Endothelial cell of umbilical vein (primary cell): ENCODE data around the gene NACAD. TPM values are rescaled to one million over a fixed set of nuclear protein-coding genes. Genes with fewer than 3 reads are reported as not detected.

Experiments used
- BruUV-seq: library from RNA; stranded (reverse); fragments of 400-500 nt; replicated peaks from 2 replicates; lab custom pipeline; 2021; lab: Mats Ljungman, UMichigan
- CTCF ChIA-PET: fragments of 300-600, 350-600 bp; sonication (Branson Sonifier 250); formaldehyde crosslinking; loops from one replicate; lab custom pipeline; 2021; ENCODE audit warnings: antibody characterized with exemption, inconsistent platforms; lab: Charles Lee
- POLR2A ChIA-PET: fragments of 300-600, 350-600 bp; sonication (Branson Sonifier 250); formaldehyde crosslinking; loops from one replicate; lab custom pipeline; 2021; ENCODE audit warnings: antibody characterized with exemption, inconsistent platforms; lab: Charles Lee
- DNase-seq: peaks from one replicate; pipeline ENCODE4 v3.0.0-alpha.2; 2011; ENCODE audit warnings: low read depth, low spot score
- FAIRE-seq: peaks from 2 replicates; lab custom pipeline; 2011; peaks lifted over from hg19 to GRCh38; lab: Jason Lieb, UNC
- H2AFZ ChIP-seq: 2 replicates; pipeline ENCODE4 v1.6.0; 2012; ENCODE audit warnings: low read depth, low read length, control low read depth, inconsistent platforms
- H3K27ac ChIP-seq: 2 replicates; pipeline ENCODE4 v1.5.1; 2011; ENCODE audit warnings: low read depth, mild to moderate bottlenecking, control low read depth, low read length, moderate library complexity; ENCODE audit not compliant: insufficient read depth
- H3K27me3 ChIP-seq, 2 experiments: 2 replicates each; pipeline versions ENCODE4 v1.6.0 to v1.6.1; 2011; ENCODE audit warnings: low read length in 2 of 2, mixed read lengths in 1 of 2; ENCODE audit not compliant: control insufficient read depth in 2 of 2, insufficient read depth in 2 of 2
- H3K36me3 ChIP-seq, 2 experiments: 2 replicates in 1 of 2; 3 replicates in 1 of 2; pipeline ENCODE4 v1.5.1; 2011; ENCODE audit warnings: low read length in 2 of 2, mild to moderate bottlenecking in 1 of 2, moderate library complexity in 1 of 2; ENCODE audit not compliant: control insufficient read depth in 2 of 2, insufficient read depth in 2 of 2; ENCODE audit errors: extremely low read depth in 1 of 2
- H3K4me1 ChIP-seq: 3 replicates; pipeline ENCODE4 v1.5.1; 2011; ENCODE audit warnings: mild to moderate bottlenecking, low read length; ENCODE audit not compliant: control insufficient read depth, insufficient read depth; ENCODE audit errors: extremely low read depth
- H3K4me2 ChIP-seq: 2 replicates; pipeline ENCODE4 v1.6.1; 2011; ENCODE audit warnings: low read length, control low read depth, mixed read lengths; ENCODE audit not compliant: insufficient read depth
- H3K4me3 ChIP-seq, 3 experiments: fragments of 200-600 bp in 1 of 3; sonication (generic), shearing (Covaris generic) in 1 of 3; replicated peaks in 1 of 3; 2 replicates each; pipeline ENCODE4 v1.5.1; 2011 to 2016; ENCODE audit warnings: control low read depth in 3 of 3, low read length in 3 of 3, mild to moderate bottlenecking in 2 of 3, inconsistent platforms in 1 of 3, low read depth in 1 of 3, moderate library complexity in 1 of 3; ENCODE audit not compliant: insufficient read depth in 1 of 3
- H3K79me2 ChIP-seq: 2 replicates; pipeline ENCODE4 v1.6.0; 2012; ENCODE audit warnings: low read length, inconsistent platforms; ENCODE audit not compliant: control insufficient read depth, insufficient read depth
- H3K9ac ChIP-seq: replicated peaks from 2 replicates; pipeline ENCODE3; 2011; ENCODE audit warnings: low read length, control low read depth; ENCODE audit not compliant: insufficient read depth; ENCODE audit errors: extremely low read depth
- H3K9me1 ChIP-seq: replicated peaks from 3 replicates; pipeline ENCODE4 v1.6.0; 2011; ENCODE audit warnings: mild to moderate bottlenecking, low read length; ENCODE audit not compliant: control insufficient read depth, insufficient read depth; ENCODE audit errors: extremely low read depth
- H3K9me3 ChIP-seq: replicated peaks from 2 replicates; pipeline ENCODE4 v1.5.1; 2012; ENCODE audit warnings: low read length, inconsistent platforms; ENCODE audit not compliant: control insufficient read depth, insufficient read depth
- H4K20me1 ChIP-seq: replicated peaks from 2 replicates; pipeline ENCODE3; 2011; ENCODE audit warnings: mild to moderate bottlenecking, low read length; ENCODE audit not compliant: control insufficient read depth, insufficient read depth; ENCODE audit errors: extremely low read depth
- CTCF ChIP-seq, 2 donors: IDR thresholded peaks; 1 replicate in 1 of 2; 2 replicates in 1 of 2; pipeline ENCODE4 v1.5.1; 2011; ENCODE audit warnings: low read length in 2 of 2, mild to moderate bottlenecking in 2 of 2, moderate library complexity in 2 of 2, control low read depth in 1 of 2, inconsistent platforms in 1 of 2, low read depth in 1 of 2; ENCODE audit not compliant: insufficient read depth in 1 of 2; ENCODE audit errors: extremely low read depth in 1 of 2
- EZH2 ChIP-seq: IDR thresholded peaks from 2 replicates; pipeline ENCODE4 v1.6.1; 2012; ENCODE audit warnings: borderline replicate concordance, low read depth, mild to moderate bottlenecking, moderate library complexity, low read length, inconsistent platforms; ENCODE audit not compliant: severe bottlenecking
- FOS ChIP-seq: IDR thresholded peaks from 2 replicates; pipeline ENCODE4 v1.6.1; 2011; ENCODE audit warnings: mild to moderate bottlenecking, low read length, moderate library complexity, borderline replicate concordance; ENCODE audit not compliant: insufficient read depth
- GATA2 ChIP-seq: IDR thresholded peaks from 2 replicates; pipeline ENCODE4 v1.7.0; 2011; ENCODE audit warnings: low read depth, mild to moderate bottlenecking, moderate library complexity, mixed read lengths, low read length; ENCODE audit not compliant: insufficient read length, insufficient read depth
- JUN ChIP-seq: IDR thresholded peaks from 2 replicates; pipeline ENCODE4 v1.6.1; 2011; ENCODE audit warnings: borderline replicate concordance, low read depth; ENCODE audit not compliant: insufficient read length, insufficient read depth
- MYC ChIP-seq: IDR thresholded peaks from one replicate; pipeline ENCODE4 v1.6.1; 2011; ENCODE audit warnings: mild to moderate bottlenecking, low read depth, low read length
- POLR2A ChIP-seq: IDR thresholded peaks from 2 replicates; pipeline ENCODE4 v1.6.1; 2012; ENCODE audit warnings: low read depth, mild to moderate bottlenecking, control low read depth, low read length
- POLR2AphosphoS5 ChIP-seq: IDR thresholded peaks from 2 replicates; pipeline ENCODE4 v1.6.1; 2012; ENCODE audit warnings: low read depth, mild to moderate bottlenecking, control low read depth, low read length, moderate library complexity; ENCODE audit not compliant: insufficient read depth
- dilution Hi-C: fragments of 300-500 bp; cut with MboI; formaldehyde crosslinking; loops from one replicate; pipeline ENCODE4 v1.15.0; 2019; ENCODE audit warnings: low sequenced_read_pairs; ENCODE audit not compliant: extremely low pct_ligation_motif_present
- intact Hi-C: fragments of 100-400 bp; cut with micrococcal nuclease; formaldehyde crosslinking; loops from one replicate; pipeline ENCODE4 v1.10.0; 2022
- polyA plus RNA-seq, 4 experiments: library from polyadenylated mRNA; depleted of rRNA in 3 of 4; stranded (reverse) in 3 of 4; unstranded in 1 of 4; fragments of >200 nt; gene quantifications; 2 replicates each; pipeline versions ENCODE4 v1.2.1 to v1.2.3, GENCODE V29; 2011 to 2012; ENCODE audit warnings: missing spikeins in 1 of 4
- total RNA-seq: library from RNA; stranded (reverse); gene quantifications from 2 replicates; pipeline ENCODE4 v1.2.3, GENCODE V29; 2021
- TF ChIP-seq, protein P1 (sequence below): IDR thresholded peaks from 2 replicates; pipeline ENCODE4 v1.6.1; 2011; ENCODE audit not compliant: insufficient read depth, insufficient read length

The NACAD gene
- total and polyA plus RNA-seq, 2 donors (not counting 3 experiments of a cell fraction or from before 2014, with no cell fraction given), result 1.4 to 6.6 TPM

GRCh38 chr7:45084336-45084735, 4.4 kb downstream of the NACAD start:
- FAIRE-seq (no peak), DNase-seq (no peak)
- Histone ChIP-seq H3K79me2 (no peaks in the 10 kb centered on the region), H3K27me3 (no peaks in the 10 kb centered on the region), H3K4me3 (no peak overlapping the region), H3K9ac (no peak overlapping the region), H3K4me2 (no peak overlapping the region), H4K20me1 (no peaks in the 10 kb centered on the region), H3K36me3 (no peaks in the 10 kb centered on the region), H2AFZ (no peak overlapping the region), H3K9me1 (no peaks in the 10 kb centered on the region), H3K9me3 (no peaks in the 10 kb centered on the region), H3K4me1 (no peaks in the 10 kb centered on the region), H3K27ac (no peak overlapping the region)
- dilution Hi-C loops (no loop called here), intact Hi-C loops (no loop called here)
- CTCF ChIA-PET, result no interaction called here
- POLR2A ChIA-PET, result no interaction called here
- no TSS peak for BruUV-seq
- TF ChIP-seq, protein P1, sequence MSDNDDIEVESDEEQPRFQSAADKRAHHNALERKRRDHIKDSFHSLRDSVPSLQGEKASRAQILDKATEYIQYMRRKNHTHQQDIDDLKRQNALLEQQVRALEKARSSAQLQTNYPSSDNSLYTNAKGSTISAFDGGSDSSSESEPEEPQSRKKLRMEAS, result no peak
- TF ChIP-seq CTCF (IDR thresholded peaks at IDR 0.05; ENCODE audit: extremely low read depth in 1 of 2, insufficient read depth in 1 of 2, low read depth in 1 of 2, low read length in 2 of 2) (no peak), FOS (no peak), GATA2 (no peak), EZH2 (no peak), MYC (no peak), JUN (no peak), POLR2A (no peak), POLR2AphosphoS5 (no peak)
